Adrenal gland (tissue), 12 donors: ENCODE results near the gene SRMS. TPM values are rescaled to one million over a fixed set of nuclear protein-coding genes. Genes with fewer than 3 reads are reported as not detected.

ENCODE experiments used
- DNase-seq, 7 donors: peaks; one replicate each; pipeline ENCODE4 v3.0.0-alpha.2; 2019 to 2020
- H3K27ac ChIP-seq, 5 donors: fragments of 200-600 bp; sonication (generic) in 4 of 5; 1 replicate in 3 of 5; 2 replicates in 2 of 5; pipeline versions ENCODE4 v1.5.1 to v1.8.0; 2016 to 2020; ENCODE audit warnings: mild to moderate bottlenecking in 1 of 5
- H3K27me3 ChIP-seq: fragments of 200-600 bp; 2 replicates; pipeline ENCODE4 v1.8.0; 2021
- H3K36me3 ChIP-seq, 2 donors: fragments of 200-600 bp; replicated peaks in 1 of 2; 1 replicate in 1 of 2; 2 replicates in 1 of 2; pipeline versions ENCODE4 v1.5.1 to v1.8.0; 2018 to 2022
- H3K4me1 ChIP-seq, 2 donors: fragments of 200-600 bp; replicated peaks in 1 of 2; 1 replicate in 1 of 2; 2 replicates in 1 of 2; pipeline versions ENCODE4 v1.5.1 to v1.8.0; 2018 to 2021
- H3K4me3 ChIP-seq, 4 donors: fragments of 200-600 bp; sonication (generic) in 3 of 4; one replicate each; pipeline ENCODE4 v1.5.1; 2016 to 2018
- H3K9me3 ChIP-seq, 3 donors: fragments of 200-600 bp; sonication (generic) in 1 of 3; replicated peaks in 1 of 3; 1 replicate in 2 of 3; 2 replicates in 1 of 3; pipeline versions ENCODE4 v1.5.1 to v1.8.0; 2016 to 2021
- CTCF ChIP-seq, 6 experiments: fragments of 450-650 bp in 4 of 6; fragments of 200-600 bp in 2 of 6; sonication (generic) in 1 of 6; IDR thresholded peaks; 1 replicate in 5 of 6; 2 replicates in 1 of 6; pipeline versions ENCODE4 v1.5.1 to v1.8.0; 2016 to 2021; ENCODE audit warnings: antibody characterized with exemption in 6 of 6, mild to moderate bottlenecking in 2 of 6, moderate library complexity in 1 of 6
- POLR2A ChIP-seq, 2 donors: fragments of 450-650 bp; IDR thresholded peaks; one replicate each; pipeline ENCODE4 v1.6.1; 2017; ENCODE audit warnings: antibody characterized with exemption in 2 of 2, mild to moderate bottlenecking in 2 of 2, moderate library complexity in 1 of 2
- WGBS, 4 donors: extraction: QIAGEN DNeasy Blood & Tissue Kit in 2 of 4; methylation state at CpG; one replicate each; pipeline versions ENCODE4 v1.1.5 to v1.1.7; 2013 to 2017; 5-methylcytosine and 5-hydroxymethylcytosine counted together
- intact Hi-C, 2 donors: fragments of 100-400 bp; cut with DNase I; formaldehyde crosslinking; loops; one replicate each; pipeline versions ENCODE4 v1.14.1 to v1.15.0; 2022 to 2023
- polyA plus RNA-seq, 3 donors: library from polyadenylated mRNA; stranded (reverse); fragments of 200-250 nt in 2 of 3; fragments of 350-450 nt in 1 of 3; fragmentation: Illumina TruSeq in 1 of 3; extraction: RNeasy Lipid Tissue Mini Kit (QIAGEN cat#74804) in 1 of 3; gene quantifications; one replicate each; pipeline ENCODE4 v1.2.3, GENCODE V29; 2013 to 2014
- total RNA-seq, 9 donors: library from RNA; depleted of rRNA in 4 of 9; stranded (reverse); fragments of >200 nt in 4 of 9; fragments of 120-200 nt in 1 of 9; fragmentation: NEBNext Ultra II Directional in 1 of 9; extraction: Animal tissue kit (Norgen Biotek cat#: 25700) in 1 of 9; gene quantifications; one replicate each; pipeline versions ENCODE4 v1.1.0 to v1.2.4, GENCODE V29; 2013 to 2023
- donor health status: healthy with polysubstance abuse.
- donor health status: Bipolar disorder and iron deficiency.
- donor health status: DM: yes; HTN: yes; CAD: no.
- donor health status: DM: no; HTN: no; CAD: no.
- donor health status: DM: no; HTN: no; CAD: no.
- donor health status: DM: yes; HTN: yes; CAD: no.

SRMS gene
- total and polyA plus RNA-seq, 12 donors: not detected

DNA sequence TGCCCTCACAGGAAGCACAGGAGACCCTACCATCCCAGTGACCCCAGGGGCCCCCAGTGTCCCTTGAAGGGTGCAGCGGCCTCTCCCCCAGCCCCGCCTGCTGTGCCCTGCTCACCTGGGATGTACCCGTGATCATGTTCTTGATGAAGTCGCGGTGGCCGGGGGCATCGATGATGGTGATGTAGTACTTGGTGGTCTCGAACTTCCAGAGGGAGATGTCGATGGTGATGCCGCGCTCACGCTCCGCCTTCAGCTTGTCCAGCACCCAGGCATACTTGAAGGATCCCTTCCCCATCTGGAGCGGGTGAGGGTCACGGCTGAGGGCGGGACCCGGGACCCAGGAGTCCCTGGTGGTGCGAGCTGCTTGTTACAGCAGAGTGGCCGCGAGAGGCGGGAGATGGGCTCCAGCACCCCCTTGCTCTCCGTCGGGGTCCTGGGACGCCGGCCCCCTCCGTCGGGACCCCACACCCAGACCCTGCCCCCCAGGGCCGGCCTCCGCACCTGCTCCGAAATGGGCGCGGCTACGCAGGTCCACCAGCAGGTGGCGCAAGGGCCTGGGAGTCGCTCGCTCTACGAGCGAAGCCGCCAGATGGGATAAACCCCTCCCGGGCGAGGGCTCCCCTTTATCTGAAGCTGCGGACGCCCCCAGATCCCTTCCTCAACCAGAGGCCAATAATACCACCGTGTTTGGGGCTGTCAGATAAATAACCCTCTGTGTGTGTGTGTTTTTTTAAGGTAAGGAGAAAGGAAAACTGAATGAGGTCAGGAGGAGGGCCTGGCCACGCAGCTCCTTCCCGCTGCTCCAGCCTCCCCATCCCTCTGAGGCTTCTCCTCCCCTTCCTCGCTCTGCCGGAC is 51.6 kb downstream of the SRMS start:
- WGBS, 4 donors: 23 to 28% (median 27%) methylated on average over 34 to 48 of the region's 48 CpGs
- Histone ChIP-seq H3K9me3 (no peaks in the 10 kb centered on the region), H3K27me3 (no peaks in the 10 kb centered on the region), H3K36me3 (peaks cover 0 to 5% of the 10 kb centered on the region in 2 donors), H3K4me1 (peaks cover 8 to 16% of the 10 kb centered on the region in 2 donors), H3K27ac (peak overlapping the region in 1 of 5 donors; percentile 78), H3K4me3 (peak overlapping the region in 2 of 4 donors; percentile 6 to 9)
- peak; percentile 56 to 80 (median 70) for DNase-seq
- intact Hi-C loops: no loop called here
- TF ChIP-seq CTCF (IDR thresholded peaks at IDR 0.05): peak; percentile 70 to 97 (median 86)
- TF ChIP-seq POLR2A (IDR thresholded peaks at IDR 0.05): no peak

GRCh38 chr20:63495167-63495720 is 52.3 kb downstream of the SRMS start:
- no peak overlapping the region for H3K4me3 ChIP-seq
- TF ChIP-seq CTCF (IDR thresholded peaks at IDR 0.05) (no peak), POLR2A (IDR thresholded peaks at IDR 0.05) (no peak)
- peaks cover 0 to 5% of the 10 kb centered on the region in 2 donors for H3K36me3 ChIP-seq
- no peaks in the 10 kb centered on the region for H3K9me3 ChIP-seq
- intact Hi-C loops: no loop called here
- DNase-seq: no peak
- WGBS, 4 donors: 68 to 91% (median 83%) methylated on average over 5 to 8 of the region's 8 CpGs; no CpG with 5 or more reads in 1 of the 4 donors
- no peak overlapping the region for H3K27ac ChIP-seq
- H3K4me1 ChIP-seq: peaks cover 8 to 16% of the 10 kb centered on the region in 2 donors
- no peaks in the 10 kb centered on the region for H3K27me3 ChIP-seq

DNA sequence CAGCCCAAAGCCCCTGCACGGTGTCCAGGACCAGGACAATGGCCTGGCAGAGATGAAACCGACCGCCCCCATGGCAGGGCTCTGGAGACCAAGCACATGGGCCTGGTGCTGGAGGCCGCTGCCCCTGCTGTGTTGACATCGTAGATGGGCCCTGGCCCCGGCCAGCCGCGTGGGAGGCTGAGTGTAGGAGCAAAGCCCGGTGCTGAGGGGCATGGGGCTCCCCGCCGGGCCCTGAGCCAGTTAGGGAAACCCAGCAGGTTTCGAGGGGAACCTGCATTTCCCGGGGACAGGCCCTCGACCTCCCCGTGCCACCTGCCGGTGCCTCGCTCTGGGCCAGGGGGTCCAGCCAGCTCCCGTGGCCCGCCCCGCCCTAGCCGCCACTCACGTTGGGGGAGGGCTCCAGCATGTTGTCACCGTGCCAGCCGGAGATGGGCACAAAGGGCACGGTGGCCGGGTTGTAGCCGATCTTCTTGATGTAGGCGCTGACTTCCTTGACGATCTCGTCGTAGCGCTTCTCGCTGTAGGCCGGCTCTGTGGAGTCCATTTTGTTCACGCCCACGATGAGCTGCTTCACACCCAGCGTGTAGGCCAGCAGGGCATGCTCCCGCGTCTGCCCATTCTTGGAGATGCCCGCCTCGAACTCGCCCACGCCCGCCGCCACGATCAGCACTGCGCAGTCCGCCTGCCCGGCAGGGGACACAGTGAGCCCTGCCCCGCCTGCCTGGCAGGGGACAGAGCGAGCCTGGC is 53.0 kb downstream of the SRMS start:
- peaks cover 0 to 5% of the 10 kb centered on the region in 2 donors for H3K36me3 ChIP-seq
- no peaks in the 10 kb centered on the region for H3K27me3 ChIP-seq
- H3K4me1 ChIP-seq: peaks cover 8 to 16% of the 10 kb centered on the region in 2 donors
- DNase-seq: peak in 1 of 7 donors; percentile 9
- no peak overlapping the region for H3K4me3 ChIP-seq
- H3K9me3 ChIP-seq: no peaks in the 10 kb centered on the region
- intact Hi-C loops: no loop called here
- no peak overlapping the region for H3K27ac ChIP-seq
- no peak for TF ChIP-seq POLR2A (IDR thresholded peaks at IDR 0.05)
- TF ChIP-seq CTCF (IDR thresholded peaks at IDR 0.05): no peak
- WGBS, 4 donors: 87 to 92% (median 87%) methylated on average over 27 to 51 of the region's 51 CpGs

DNA sequence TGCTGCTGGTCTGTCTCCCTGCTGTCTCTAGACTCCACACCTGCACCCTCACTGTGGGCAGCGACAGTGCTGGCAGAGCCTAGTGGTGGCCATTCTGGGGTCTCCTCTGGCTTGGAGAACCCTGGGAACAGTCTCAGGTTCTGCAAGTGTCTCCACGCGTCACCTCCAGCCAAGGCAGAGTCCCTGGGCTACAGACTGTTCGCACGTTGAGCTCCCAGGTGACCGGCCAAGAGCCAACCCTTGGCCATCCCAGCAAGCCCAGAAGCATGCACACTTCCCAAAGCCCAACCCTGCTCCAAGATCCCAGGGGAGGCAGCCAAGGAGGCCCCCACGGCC is 53.5 kb downstream of the SRMS start:
- H3K27ac ChIP-seq: no peak overlapping the region
- H3K4me1 ChIP-seq: peaks cover 5 to 16% of the 10 kb centered on the region in 2 donors
- intact Hi-C loops: no loop called here
- no peaks in the 10 kb centered on the region for H3K9me3 ChIP-seq
- WGBS, 4 donors: 80 to 90% (median 85%) methylated on average over 2 to 7 of the region's 7 CpGs
- H3K4me3 ChIP-seq: no peak overlapping the region
- H3K27me3 ChIP-seq: no peaks in the 10 kb centered on the region
- TF ChIP-seq CTCF (IDR thresholded peaks at IDR 0.05) (no peak), POLR2A (IDR thresholded peaks at IDR 0.05) (no peak)
- DNase-seq: no peak
- H3K36me3 ChIP-seq: peaks cover 0 to 5% of the 10 kb centered on the region in 2 donors
